Thyroid gland (tissue), 4 donors: ENCODE measurements around the gene SEC14L3. TPM values are rescaled to one million over a fixed set of nuclear protein-coding genes. Genes with fewer than 3 reads are reported as not detected.

Source experiments
- DNase-seq, 2 donors: peaks; one replicate each; pipeline ENCODE4 v3.0.0-alpha.2; 2019
- H3K27ac ChIP-seq, 3 donors: fragments of 200-600 bp; sonication (generic); 1 replicate in 2 of 3; 2 replicates in 1 of 3; pipeline ENCODE4 v1.5.1; 2016 to 2019; ENCODE audit warnings: mild to moderate bottlenecking in 1 of 3, moderate library complexity in 1 of 3
- H3K27me3 ChIP-seq: fragments of 200-600 bp; sonication (generic); one replicate; pipeline ENCODE4 v1.5.1; 2019
- H3K36me3 ChIP-seq, 2 donors: fragments of 200-600 bp; sonication (generic); one replicate each; pipeline ENCODE4 v1.5.1; 2016 to 2019
- H3K4me1 ChIP-seq, 2 donors: fragments of 200-600 bp; sonication (generic); one replicate each; pipeline ENCODE4 v1.5.1; 2017 to 2019
- H3K4me3 ChIP-seq, 3 donors: fragments of 200-600 bp; sonication (generic); replicated peaks in 1 of 3; 1 replicate in 2 of 3; 2 replicates in 1 of 3; pipeline ENCODE4 v1.5.1; 2016; ENCODE audit warnings: mild to moderate bottlenecking in 1 of 3
- H3K9me3 ChIP-seq: fragments of 200-600 bp; sonication (generic); one replicate; pipeline ENCODE4 v1.5.1; 2017
- POLR2A ChIP-seq, 2 donors: fragments of 450-650 bp; IDR thresholded peaks; one replicate each; pipeline ENCODE4 v1.6.1; 2017; ENCODE audit warnings: antibody characterized with exemption in 2 of 2, mild to moderate bottlenecking in 2 of 2, moderate library complexity in 1 of 2
- WGBS, 2 donors: methylation state at CpG; one replicate each; pipeline ENCODE4 v1.1.5; 2017; 5-methylcytosine and 5-hydroxymethylcytosine counted together
- intact Hi-C: fragments of 100-400 bp; cut with DNase I; formaldehyde crosslinking; loops from one replicate; pipeline ENCODE4 v1.15.1; 2023
- total RNA-seq, 4 donors: library from RNA; depleted of rRNA; stranded (reverse); fragments of >200 nt; gene quantifications; one replicate each; pipeline ENCODE4 v1.2.3, GENCODE V29; 2016
- TF ChIP-seq, protein P1 (sequence below), 6 experiments: fragments of 200-600 bp in 3 of 6; fragments of 450-650 bp in 3 of 6; sonication (generic) in 3 of 6; IDR thresholded peaks; one replicate each; pipeline ENCODE4 v1.5.1; 2016 to 2019; ENCODE audit warnings: antibody characterized with exemption in 6 of 6, mild to moderate bottlenecking in 2 of 6, inconsistent platforms in 1 of 6, moderate library complexity in 1 of 6

SEC14L3 gene
- total RNA-seq, 4 donors from 2014 or later: 1.5 TPM; not detected in 3

DNA sequence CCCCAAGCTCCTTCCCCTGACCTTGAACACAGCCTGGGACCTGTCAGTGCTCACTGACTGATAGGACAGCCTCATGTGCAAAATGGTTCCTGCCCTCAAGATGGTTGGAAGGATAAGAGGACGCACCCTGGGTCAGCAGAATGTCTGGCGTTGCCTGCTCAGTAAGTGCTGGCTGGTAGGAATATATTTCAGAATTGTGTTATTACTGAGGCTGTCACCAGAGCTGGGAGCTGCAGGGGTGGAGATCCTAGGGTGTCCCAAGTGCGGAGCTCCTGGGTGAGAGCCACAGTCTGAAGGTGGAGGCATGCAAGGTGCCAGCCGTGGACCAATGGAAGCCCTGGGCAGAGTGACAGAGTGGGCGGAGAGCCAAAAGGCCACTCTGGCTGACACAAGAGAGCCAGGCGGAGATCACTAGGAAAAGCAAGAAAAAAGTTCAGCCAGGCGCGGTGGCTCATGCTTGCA lies 34.7 kb upstream of the SEC14L3 start:
- no peak overlapping the region for H3K4me3 ChIP-seq
- WGBS, 2 donors: 49 to 65% methylated on average over 8 of the region's 8 CpGs
- peaks cover 0 to 4% of the 10 kb centered on the region in 2 donors for H3K4me1 ChIP-seq
- H3K9me3 ChIP-seq: no peaks in the 10 kb centered on the region
- no peaks in the 10 kb centered on the region for H3K27me3 ChIP-seq
- peak; percentile 66 to 68 for DNase-seq
- no peaks in the 10 kb centered on the region for H3K36me3 ChIP-seq
- TF ChIP-seq, protein P1, sequence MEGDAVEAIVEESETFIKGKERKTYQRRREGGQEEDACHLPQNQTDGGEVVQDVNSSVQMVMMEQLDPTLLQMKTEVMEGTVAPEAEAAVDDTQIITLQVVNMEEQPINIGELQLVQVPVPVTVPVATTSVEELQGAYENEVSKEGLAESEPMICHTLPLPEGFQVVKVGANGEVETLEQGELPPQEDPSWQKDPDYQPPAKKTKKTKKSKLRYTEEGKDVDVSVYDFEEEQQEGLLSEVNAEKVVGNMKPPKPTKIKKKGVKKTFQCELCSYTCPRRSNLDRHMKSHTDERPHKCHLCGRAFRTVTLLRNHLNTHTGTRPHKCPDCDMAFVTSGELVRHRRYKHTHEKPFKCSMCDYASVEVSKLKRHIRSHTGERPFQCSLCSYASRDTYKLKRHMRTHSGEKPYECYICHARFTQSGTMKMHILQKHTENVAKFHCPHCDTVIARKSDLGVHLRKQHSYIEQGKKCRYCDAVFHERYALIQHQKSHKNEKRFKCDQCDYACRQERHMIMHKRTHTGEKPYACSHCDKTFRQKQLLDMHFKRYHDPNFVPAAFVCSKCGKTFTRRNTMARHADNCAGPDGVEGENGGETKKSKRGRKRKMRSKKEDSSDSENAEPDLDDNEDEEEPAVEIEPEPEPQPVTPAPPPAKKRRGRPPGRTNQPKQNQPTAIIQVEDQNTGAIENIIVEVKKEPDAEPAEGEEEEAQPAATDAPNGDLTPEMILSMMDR (IDR thresholded peaks at IDR 0.05): no peak
- TF ChIP-seq POLR2A (IDR thresholded peaks at IDR 0.05): no peak
- intact Hi-C loops: no loop called here
- no peak overlapping the region for H3K27ac ChIP-seq

DNA sequence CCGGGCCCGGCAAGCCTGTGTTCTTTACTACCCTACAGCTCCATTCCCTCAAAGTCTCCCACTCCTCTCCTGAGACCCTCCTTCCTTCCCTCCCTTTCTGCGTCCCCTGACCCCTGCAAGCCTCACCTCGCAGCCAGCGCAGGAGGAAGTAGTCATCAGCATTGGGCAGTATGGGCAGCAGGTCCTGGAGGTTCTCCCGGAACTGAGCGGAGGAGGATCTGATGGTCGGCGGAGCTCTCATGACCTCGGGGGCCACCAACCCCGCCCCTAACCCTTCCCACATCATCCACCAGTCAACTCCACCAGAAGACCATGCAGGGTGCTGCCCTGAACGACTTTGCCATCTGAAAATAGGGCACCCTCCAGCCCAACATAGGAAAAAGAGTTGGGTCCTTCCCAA lies 31.7 kb upstream of the SEC14L3 start:
- intact Hi-C loops: no loop called here
- H3K36me3 ChIP-seq: no peaks in the 10 kb centered on the region
- H3K27me3 ChIP-seq: no peaks in the 10 kb centered on the region
- TF ChIP-seq, protein P1 (IDR thresholded peaks at IDR 0.05): no peak
- no peak for TF ChIP-seq POLR2A (IDR thresholded peaks at IDR 0.05)
- peaks cover 0 to 4% of the 10 kb centered on the region in 2 donors for H3K4me1 ChIP-seq
- H3K9me3 ChIP-seq: no peaks in the 10 kb centered on the region
- H3K4me3 ChIP-seq: no peak overlapping the region
- WGBS, 2 donors: 81 to 82% methylated on average over 12 of the region's 12 CpGs
- no peak for DNase-seq
- no peak overlapping the region for H3K27ac ChIP-seq

DNA sequence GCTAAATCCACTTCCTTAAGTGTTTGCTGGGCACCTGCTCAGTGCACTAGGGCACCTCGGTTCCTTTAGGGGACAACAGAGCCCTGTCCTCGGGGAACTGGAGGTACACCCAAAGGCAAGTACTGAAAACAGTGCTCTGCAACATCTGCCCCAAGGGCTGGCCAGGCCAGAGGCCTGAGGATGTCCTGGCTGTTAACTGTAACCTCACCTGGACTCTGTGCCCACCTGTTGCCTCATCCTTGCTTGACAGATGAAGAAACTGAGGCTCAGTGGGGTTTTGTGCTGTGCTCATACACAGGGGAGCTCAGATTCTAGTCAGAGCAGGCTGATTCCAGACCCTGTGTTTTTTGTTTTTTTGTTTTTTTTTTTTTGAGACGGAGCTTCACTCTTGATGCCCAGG lies 31.1 kb upstream of the SEC14L3 start:
- Histone ChIP-seq H3K27ac (no peak overlapping the region), H3K4me3 (no peak overlapping the region), H3K36me3 (no peaks in the 10 kb centered on the region), H3K4me1 (peaks cover 0 to 4% of the 10 kb centered on the region in 2 donors), H3K9me3 (no peaks in the 10 kb centered on the region), H3K27me3 (no peaks in the 10 kb centered on the region)
- no peak for DNase-seq
- 64 to 80% methylated on average over 3 of the region's 3 CpGs for WGBS, 2 donors
- intact Hi-C loops: no loop called here
- TF ChIP-seq POLR2A (IDR thresholded peaks at IDR 0.05): no peak
- TF ChIP-seq, protein P1 (IDR thresholded peaks at IDR 0.05): no peak

DNA sequence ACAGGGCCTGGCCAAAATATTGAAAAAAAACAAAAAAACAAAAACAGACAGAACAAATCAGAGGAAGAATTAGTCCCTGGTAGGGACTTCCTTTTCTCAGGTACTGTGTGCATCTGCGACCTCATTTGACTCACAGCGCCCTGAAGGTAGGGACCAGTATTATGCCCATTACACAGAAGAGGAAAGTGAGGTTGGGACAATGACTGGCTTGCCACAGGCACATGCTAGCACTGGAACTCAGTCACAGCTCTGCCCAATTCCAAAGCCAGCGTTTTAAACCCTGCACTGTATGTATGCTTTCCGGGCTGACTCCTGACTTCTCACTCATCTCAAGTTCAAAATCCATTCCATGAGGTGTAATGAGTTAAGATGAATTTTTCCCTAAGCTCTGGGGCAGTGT lies 30.3 kb upstream of the SEC14L3 start:
- intact Hi-C loops: no loop called here
- no peak for DNase-seq
- no peak overlapping the region for H3K27ac ChIP-seq
- H3K36me3 ChIP-seq: no peaks in the 10 kb centered on the region
- no peak overlapping the region for H3K4me3 ChIP-seq
- H3K27me3 ChIP-seq: no peaks in the 10 kb centered on the region
- H3K4me1 ChIP-seq: peaks cover 0 to 4% of the 10 kb centered on the region in 2 donors
- TF ChIP-seq, protein P1 (IDR thresholded peaks at IDR 0.05): no peak
- TF ChIP-seq POLR2A (IDR thresholded peaks at IDR 0.05): no peak
- no peaks in the 10 kb centered on the region for H3K9me3 ChIP-seq
- 76 to 82% methylated on average over 4 of the region's 4 CpGs for WGBS, 2 donors

DNA sequence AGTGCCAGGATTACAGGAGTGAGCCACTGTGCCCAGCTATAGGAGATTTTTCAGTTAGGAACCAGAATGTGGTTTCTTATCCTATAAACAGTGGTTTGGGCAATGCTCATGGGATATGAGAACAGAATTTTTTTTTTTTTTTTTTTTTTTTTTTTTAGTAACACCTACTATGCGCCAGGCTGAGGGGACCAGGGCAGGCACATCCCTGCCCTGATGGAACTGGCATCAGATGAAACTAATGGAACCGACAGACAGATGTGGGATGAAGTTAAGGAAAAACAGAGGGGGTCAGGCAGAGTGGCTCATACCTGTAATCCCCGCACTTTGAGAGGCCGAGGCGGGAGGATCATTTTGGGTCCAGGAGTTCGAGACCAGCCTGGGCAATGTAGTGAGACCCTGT lies 28.8 kb upstream of the SEC14L3 start:
- 89 to 94% methylated on average over 6 of the region's 6 CpGs for WGBS, 2 donors
- intact Hi-C loops: no loop called here

More for the DNA sequence above, 28.8 kb upstream of the SEC14L3 start:
- no peak overlapping the region for H3K4me3 ChIP-seq
- H3K36me3 ChIP-seq: no peaks in the 10 kb centered on the region
- no peak overlapping the region for H3K27ac ChIP-seq
- H3K9me3 ChIP-seq: no peaks in the 10 kb centered on the region
- H3K27me3 ChIP-seq: no peaks in the 10 kb centered on the region
- no peak for TF ChIP-seq POLR2A (IDR thresholded peaks at IDR 0.05)
- TF ChIP-seq, protein P1 (IDR thresholded peaks at IDR 0.05): no peak
- H3K4me1 ChIP-seq: peaks cover 0 to 4% of the 10 kb centered on the region in 2 donors
- DNase-seq: no peak
